Superior temporal gyrus (tissue), 1 donor: ENCODE data around the gene ATP11A.
"Not testable (repeated sequence)": the region's sequence is repeated elsewhere in the genome, so short reads cannot be mapped to it uniquely, and the experiment has no call there.

Source experiments
- DNase-seq: peaks from one replicate; pipeline ENCODE4 v3.0.0-alpha.2; 2016; ENCODE audit errors: extremely low spot score

The ATP11A gene

DNA sequence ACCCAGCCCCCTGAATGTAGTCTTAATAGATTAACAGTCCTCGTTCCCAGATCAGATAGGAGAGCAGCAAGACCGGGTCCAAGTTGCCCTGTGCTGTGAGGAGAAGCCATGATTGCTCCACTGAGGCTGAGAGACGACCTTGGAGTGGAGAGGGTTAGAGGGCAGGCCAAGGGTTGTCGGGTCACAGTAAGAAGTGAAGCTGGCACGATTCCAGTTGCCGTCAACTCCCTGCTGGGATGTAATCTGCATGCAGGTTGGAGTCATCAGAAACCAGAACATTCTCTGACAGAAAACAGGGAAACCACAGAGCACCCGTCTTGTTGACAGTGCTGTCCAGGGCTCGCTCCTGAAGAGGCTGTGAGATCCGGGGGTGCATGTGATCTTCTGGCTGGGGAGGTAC, 19.0 kb upstream of the ATP11A start:
- no peak for DNase-seq

- no peak for DNase-seq
Measured at GRCh38 chr13:112671359-112671758, 18.5 kb upstream of the ATP11A start.

DNA sequence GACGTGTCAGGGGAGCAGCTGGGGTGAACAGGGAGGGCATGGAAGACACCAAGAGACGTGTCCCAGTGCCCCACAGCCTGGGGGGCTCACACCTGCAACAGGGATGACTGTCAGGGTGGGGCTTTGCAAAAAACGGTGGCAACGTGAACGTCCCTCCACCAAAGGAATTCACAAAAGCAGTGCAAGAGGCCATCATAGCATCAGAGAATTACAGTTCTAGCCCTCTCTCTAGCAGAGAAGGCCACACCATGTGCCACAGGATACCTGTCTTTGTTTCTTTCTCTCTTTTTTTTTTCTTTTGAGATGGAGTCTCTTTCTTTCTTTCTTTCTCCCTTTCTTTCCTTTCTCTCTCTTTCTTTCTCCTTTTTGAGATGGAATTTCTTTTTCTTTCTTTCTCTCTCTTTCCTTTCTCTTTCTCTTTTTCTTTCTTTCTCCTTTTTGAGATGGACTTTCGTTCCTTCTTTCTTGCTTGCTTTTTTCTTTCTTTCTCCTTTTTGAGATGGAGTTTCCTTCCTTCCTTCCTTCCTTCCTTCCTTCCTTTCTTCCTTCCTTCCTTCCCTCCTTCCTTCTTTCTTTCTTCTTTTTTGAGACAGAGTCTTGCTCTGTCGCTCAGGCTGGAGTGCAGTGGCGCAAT, 17.1 kb upstream of the ATP11A start:
- no peak for DNase-seq

GRCh38 chr13:112674412-112675365, 15.1 kb upstream of the ATP11A start:
- no peak for DNase-seq

- DNase-seq = no peak
Measured at GRCh38 chr13:112675366-112675756, 14.5 kb upstream of the ATP11A start.

DNA sequence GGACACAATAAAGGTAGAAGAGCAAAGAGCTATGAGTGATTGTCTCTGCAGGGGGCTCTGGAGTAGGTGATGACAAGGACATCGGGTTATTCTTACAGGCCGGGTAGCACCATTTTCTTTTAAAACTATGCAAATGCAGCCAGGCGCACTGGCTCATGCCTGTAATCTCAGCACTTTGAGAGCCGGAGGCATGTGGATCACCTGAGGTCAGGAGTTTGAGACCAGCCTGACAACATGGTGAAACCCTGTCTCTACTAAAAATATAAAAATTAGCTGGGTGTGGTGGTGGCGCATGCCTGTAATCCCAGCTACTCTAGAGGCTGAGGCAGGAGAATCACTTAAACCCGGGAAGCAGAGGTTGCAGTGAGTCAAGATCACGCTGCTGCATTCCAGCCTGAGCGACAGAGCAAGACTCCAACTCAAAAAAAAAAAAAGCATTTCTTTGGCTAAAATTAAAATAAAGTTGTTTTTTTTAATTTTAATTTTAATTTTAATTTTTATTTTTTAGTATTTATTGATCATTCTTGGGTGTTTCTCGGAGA, 12.3 kb upstream of the ATP11A start:
- DNase-seq = not testable (repeated sequence)

DNA sequence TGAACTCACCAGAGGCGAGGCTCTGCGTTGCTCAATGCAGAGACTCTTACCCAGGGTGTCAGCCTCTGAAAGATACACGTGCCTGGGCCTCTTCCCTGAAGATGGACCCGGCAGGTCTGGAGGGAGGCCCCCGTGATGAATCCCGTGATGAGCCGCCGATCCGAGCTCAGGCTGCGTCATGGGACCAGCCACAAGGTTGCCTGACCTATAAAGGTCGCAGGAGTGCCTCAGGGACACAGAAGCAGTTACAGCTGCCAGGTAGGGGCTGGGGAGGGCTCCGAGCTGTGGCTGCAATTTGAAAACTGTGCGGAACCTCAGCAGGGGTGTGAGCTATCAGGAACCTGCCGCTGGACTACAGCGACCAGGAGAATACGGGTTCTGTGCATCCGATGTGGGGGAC, 10.5 kb upstream of the ATP11A start:
- no peak for DNase-seq

GRCh38 chr13:112679932-112680677, 9.7 kb upstream of the ATP11A start:
- no peak for DNase-seq

DNA sequence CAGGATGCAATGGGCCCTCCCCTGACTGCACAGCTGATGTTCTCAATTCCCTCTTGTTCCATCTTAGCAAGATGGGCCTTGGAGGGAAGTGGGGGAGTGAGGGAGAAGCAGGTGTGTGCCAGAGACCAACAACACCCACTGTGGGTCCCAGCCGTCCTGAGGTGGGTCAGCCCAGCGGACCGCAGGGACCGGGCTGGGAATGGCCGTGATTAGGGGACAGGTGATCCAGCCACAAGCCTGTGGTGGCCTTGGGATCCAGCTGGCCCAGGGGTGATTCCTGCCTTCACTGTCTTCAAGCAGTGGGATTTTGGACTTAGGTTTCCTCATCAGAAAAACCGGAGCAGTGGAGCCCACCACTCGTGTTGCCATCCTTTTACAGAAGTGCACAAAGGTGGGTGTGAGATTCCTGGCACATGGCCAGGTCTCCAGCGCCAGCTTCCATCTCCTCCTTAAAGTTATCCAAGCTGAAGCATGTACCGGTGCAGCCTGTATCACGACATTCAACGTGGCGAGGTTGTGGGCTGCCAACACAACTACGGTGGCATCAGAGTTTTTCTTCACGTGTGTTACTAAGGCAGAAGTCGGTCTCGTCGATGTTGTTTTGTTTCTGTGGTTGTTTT, 9.0 kb upstream of the ATP11A start:
- DNase-seq = no peak

DNA sequence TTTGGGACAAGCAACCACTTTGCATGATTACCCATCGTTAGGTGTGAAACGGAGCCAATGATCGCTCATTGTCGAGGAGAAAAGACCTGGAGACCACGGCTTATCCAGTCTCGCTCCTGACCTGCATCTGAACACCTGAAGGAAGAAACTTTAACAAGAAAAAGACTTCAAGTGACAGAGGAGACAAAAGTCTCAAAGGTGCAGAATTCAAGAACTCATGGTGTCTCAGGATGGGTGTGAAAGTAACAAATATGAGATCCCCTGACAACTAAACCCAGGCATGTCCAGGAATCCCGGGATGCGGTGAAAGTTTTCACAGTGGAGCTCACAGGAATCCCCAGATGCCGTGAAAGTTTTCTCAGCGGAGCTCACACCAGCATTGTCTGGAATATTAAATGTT, 6.3 kb upstream of the ATP11A start:
- no peak for DNase-seq

DNA sequence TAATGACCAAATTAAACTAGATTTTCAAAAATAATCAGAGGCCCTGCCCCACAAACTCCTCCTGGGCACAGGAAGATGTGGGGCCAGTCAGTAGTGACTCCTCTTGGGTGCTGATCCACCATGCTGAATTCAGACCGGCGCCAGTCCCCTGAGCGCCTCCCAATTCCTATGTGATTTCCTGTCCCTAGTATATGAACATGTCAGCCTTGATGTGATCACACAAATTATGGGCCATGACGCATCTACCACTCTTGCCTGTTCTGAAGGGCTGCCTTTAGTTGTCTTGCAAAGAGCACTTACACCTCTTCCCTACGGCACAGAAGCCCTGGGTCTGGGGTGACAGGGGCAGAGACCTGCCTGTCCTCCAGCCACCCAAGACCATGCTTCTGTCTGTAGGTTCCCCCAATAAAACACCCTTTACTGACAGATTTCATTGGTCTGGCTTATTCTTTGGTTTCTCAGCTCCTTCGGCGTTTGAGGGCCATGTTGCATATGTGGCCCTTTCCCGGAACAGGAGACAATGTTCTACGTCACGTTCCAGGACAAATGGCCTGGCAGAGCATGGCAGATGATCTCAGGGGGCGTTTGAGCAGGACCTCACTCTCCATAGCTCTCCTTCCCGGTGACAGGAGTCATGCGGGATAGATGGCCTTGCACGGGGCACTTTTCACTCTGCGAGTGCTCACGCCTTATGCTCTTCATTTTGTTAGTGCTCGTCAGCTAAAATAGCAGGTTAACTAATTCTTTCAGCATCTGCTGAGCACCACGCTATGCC, 5.6 kb upstream of the ATP11A start:
- no peak for DNase-seq

- DNase-seq = not testable (repeated sequence)
Measured at GRCh38 chr13:112685189-112685805, 4.5 kb upstream of the ATP11A start.

DNA sequence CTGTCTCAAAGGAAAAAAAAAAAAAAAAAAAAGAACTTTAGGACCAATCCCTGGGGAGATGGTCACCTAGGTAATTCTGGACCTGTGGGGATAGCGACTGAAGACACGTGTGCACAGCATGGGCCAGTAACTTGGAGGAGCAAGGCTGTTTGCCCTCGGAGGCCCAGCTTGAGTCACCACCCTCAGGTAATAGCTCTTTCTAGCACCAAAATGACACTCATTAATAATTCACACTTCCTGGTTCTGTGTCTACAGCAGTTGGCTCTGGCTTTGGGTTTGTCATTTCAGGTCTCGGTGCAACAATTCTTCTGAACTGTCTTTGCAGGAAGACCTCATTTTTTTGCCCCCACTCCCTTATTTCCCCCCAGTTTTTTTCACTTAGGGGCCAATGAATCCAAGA, 3.9 kb upstream of the ATP11A start:
- no peak for DNase-seq

- DNase-seq = no peak
Measured at GRCh38 chr13:112686364-112686763, 3.5 kb upstream of the ATP11A start.

GRCh38 chr13:112686987-112687386, 2.9 kb upstream of the ATP11A start:
- DNase-seq = no peak

- no peak for DNase-seq
Measured at GRCh38 chr13:112687836-112688559, 1.8 kb upstream of the ATP11A start.

DNA sequence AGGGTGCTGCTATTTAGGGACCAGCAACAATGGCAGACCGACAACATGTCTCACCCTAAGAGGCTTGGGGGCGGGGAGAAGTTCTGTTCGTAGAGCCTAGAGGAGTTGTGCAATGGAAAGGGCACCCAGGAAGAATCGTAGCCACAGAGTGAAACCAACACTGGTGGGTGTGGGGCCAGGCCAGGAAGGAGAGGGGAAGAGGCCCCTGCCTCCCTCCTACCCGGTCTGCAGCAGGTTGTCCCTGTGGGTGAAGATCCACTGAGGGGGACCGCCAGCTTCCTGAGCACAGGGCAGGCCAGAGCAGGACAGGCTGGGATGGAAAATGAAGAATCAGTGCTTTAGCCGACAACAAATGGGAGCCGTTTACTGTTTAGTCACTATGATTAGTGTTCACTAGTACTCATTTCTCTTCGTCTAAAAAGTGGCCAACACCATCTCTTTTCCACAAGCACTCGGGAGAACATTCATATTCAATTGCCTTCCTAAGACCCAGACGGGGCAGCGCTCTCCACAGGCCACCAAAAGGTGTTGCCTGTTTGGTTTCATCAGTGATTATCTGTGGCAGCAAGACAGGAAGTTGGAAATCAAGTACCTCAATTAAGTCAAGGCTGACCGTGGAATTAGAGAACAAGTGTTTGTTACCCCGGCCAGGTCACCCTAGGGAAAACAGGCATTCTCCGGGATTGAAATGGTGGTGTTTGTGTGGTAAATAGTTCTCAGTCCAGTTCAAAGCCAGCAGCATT, 1.1 kb upstream of the ATP11A start:
- peak; percentile 39 for DNase-seq

DNA sequence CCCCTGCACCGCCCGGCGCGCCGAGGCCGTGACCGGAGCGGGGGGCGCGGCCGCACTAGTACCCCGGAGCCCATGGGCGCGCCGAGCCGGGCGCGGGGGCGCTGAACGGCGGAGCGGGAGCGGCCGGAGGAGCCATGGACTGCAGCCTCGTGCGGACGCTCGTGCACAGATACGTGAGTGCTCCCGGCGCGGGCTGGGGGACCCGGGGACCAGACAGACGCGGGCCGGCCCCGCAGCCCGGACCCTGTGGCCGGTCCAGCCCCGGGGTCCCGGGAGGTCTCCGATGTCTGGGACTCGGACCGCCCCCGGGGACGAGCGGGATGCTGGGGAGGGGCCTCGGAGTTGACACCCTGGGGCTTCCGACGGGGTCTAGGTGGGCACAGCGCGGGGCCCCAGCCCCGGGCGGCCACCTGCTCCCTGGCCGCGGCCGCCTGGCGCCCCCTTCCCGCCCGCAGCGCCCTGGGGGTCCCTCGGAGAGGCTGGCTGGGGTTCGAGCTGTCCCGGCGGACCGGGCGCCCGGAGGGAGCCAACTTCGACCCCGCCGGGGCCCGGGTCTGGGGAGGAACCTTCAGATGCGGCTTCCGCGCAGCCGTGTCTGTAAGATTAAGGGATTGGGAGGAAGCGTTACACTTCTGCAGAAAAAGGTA, 568 bp downstream of the ATP11A start:
- no peak for DNase-seq

DNA sequence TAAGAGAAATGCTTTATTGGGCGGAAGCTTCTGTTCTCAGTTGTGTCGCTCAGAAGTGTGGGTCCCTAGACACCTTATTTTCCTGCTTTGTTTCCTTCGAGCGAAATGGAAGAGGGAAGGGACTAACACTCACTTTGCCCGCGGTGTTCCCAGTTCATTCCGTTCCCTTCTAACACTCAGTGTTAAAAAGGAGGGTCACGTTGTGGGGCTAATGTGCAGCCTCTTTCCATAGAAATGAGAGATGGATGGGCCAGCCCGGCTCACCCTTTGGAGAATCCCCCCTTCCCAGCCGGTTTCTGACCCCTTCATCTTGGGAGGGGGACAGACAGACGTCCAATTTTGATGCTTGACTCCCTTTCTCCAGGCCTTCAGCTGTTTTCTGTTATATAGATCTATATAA, 2.3 kb downstream of the ATP11A start:
- DNase-seq = no peak
